B cell (primary cell): ENCODE measurements around the gene POLR1E. TPM values are rescaled to one million over a fixed set of nuclear protein-coding genes. Genes with fewer than 3 reads are reported as not detected.
A peak's percentile ranks its signal among the peaks of the same experiment; 100 is the strongest.
"Not testable (repeated sequence)": the region's sequence is repeated elsewhere in the genome, so short reads cannot be mapped to it uniquely, and the experiment has no call there.

Experiments
- ATAC-seq: fragments of 200-7000 bp; cut with Tn5 transposase; one replicate; pipeline ENCODE4 v1.10.0; 2021; ENCODE audit warnings: low read depth, mild to moderate bottlenecking, moderate number of reproducible peaks, moderate library complexity
- CTCF ChIA-PET: fragments of 350-600 bp; sonication (Branson Sonifier 250); formaldehyde crosslinking; loops from one replicate; lab custom pipeline; 2021; ENCODE audit warnings: antibody characterized with exemption, inconsistent platforms; lab: Charles Lee
- POLR2A ChIA-PET: fragments of 350-600 bp; sonication (Branson Sonifier 250); formaldehyde crosslinking; loops from one replicate; lab custom pipeline; 2021; ENCODE audit warnings: antibody characterized with exemption; lab: Charles Lee
- DNase-seq: peaks from one replicate; pipeline ENCODE4 v3.0.0; 2013
- H2AFZ ChIP-seq: 2 replicates; pipeline ENCODE4 v1.6.1; 2012; ENCODE audit warnings: mild to moderate bottlenecking, low read depth, low read length; ENCODE audit not compliant: insufficient read depth, poor library complexity, severe bottlenecking
- H3K27ac ChIP-seq, 2 donors: 1 replicate in 1 of 2; 2 replicates in 1 of 2; pipeline ENCODE4 v1.5.1; 2012 to 2013; ENCODE audit warnings: low read length in 2 of 2, mild to moderate bottlenecking in 2 of 2, moderate library complexity in 1 of 2
- H3K27me3 ChIP-seq, 4 experiments: fragments of 200-600 bp in 1 of 4; sonication (generic) in 1 of 4; replicated peaks in 1 of 4; 1 replicate in 2 of 4; 2 replicates in 2 of 4; pipeline versions ENCODE4 v1.6.1 to v1.7.0; 2013 to 2016; ENCODE audit warnings: low read length in 3 of 4, mild to moderate bottlenecking in 2 of 4, mixed read lengths in 1 of 4, moderate library complexity in 1 of 4; ENCODE audit not compliant: insufficient read depth in 4 of 4, control insufficient read depth in 3 of 4; ENCODE audit errors: control extremely low read depth in 1 of 4
- H3K36me3 ChIP-seq, 2 experiments: replicated peaks in 1 of 2; 1 replicate in 1 of 2; 2 replicates in 1 of 2; pipeline versions ENCODE4 v1.6.1 to v1.7.1; 2013; ENCODE audit warnings: low read length in 1 of 2; ENCODE audit not compliant: insufficient read depth in 2 of 2, control insufficient read depth in 1 of 2; ENCODE audit errors: control extremely low read depth in 1 of 2, extremely low read depth in 1 of 2
- H3K4me1 ChIP-seq, 2 donors: fragments of 200-600 bp in 1 of 2; sonication (generic) in 1 of 2; 1 replicate in 1 of 2; 2 replicates in 1 of 2; pipeline versions ENCODE4 v1.5.1 to v1.6.1; 2013 to 2017; ENCODE audit warnings: low read length in 2 of 2; ENCODE audit not compliant: control insufficient read depth in 2 of 2, insufficient read depth in 2 of 2
- H3K4me2 ChIP-seq: replicated peaks from 2 replicates; pipeline ENCODE3; 2012; ENCODE audit warnings: mild to moderate bottlenecking, low read depth, low read length; ENCODE audit not compliant: poor library complexity, severe bottlenecking
- H3K4me3 ChIP-seq, 5 experiments: fragments of 200-600 bp in 1 of 5; sonication (generic) in 1 of 5; 1 replicate in 3 of 5; 2 replicates in 2 of 5; pipeline versions ENCODE4 v1.5.1 to v1.7.0; 2011 to 2016; ENCODE audit warnings: low read length in 4 of 5, mild to moderate bottlenecking in 4 of 5, low read depth in 2 of 5, control low read depth in 1 of 5, moderate library complexity in 1 of 5; ENCODE audit not compliant: insufficient read depth in 1 of 5; ENCODE audit errors: control extremely low read depth in 1 of 5, extremely low read depth in 1 of 5
- H3K79me2 ChIP-seq: fragments of 200-600 bp; sonication (generic); one replicate; pipeline ENCODE4 v1.6.0; 2016; ENCODE audit warnings: low read length; ENCODE audit not compliant: control insufficient read depth, insufficient read depth
- H3K9ac ChIP-seq: fragments of 200-600 bp; sonication (generic); 2 replicates; pipeline ENCODE4 v1.6.1; 2017; ENCODE audit warnings: mild to moderate bottlenecking, low read length, moderate library complexity
- H3K9me3 ChIP-seq, 3 donors: one replicate each; pipeline versions ENCODE4 v1.6.1 to v1.7.1; 2013; ENCODE audit warnings: low read length in 2 of 3; ENCODE audit not compliant: control insufficient read depth in 2 of 3, insufficient read depth in 1 of 3; ENCODE audit errors: control extremely low read depth in 1 of 3
- H4K20me1 ChIP-seq: 2 replicates; pipeline ENCODE4 v1.6.0; 2012; ENCODE audit warnings: mild to moderate bottlenecking, low read length; ENCODE audit not compliant: insufficient read depth, control insufficient read depth, poor library complexity, severe bottlenecking
- H3K27ac Mint-ChIP-seq: one replicate; pipeline ENCODE4 v1.8.0; 2021; ENCODE audit warnings: mixed read lengths
- H3K27me3 Mint-ChIP-seq: one replicate; pipeline ENCODE4 v1.8.0; 2021; ENCODE audit warnings: mixed read lengths
- H3K4me1 Mint-ChIP-seq: one replicate; pipeline ENCODE4 v1.8.0; 2021; ENCODE audit warnings: mixed read lengths
- H3K4me3 Mint-ChIP-seq: one replicate; pipeline ENCODE4 v1.8.0; 2021; ENCODE audit warnings: mixed read lengths
- H3K9me3 Mint-ChIP-seq: one replicate; pipeline ENCODE4 v1.8.0; 2022; ENCODE audit warnings: mixed read lengths; ENCODE audit not compliant: insufficient read depth
- EZH2 ChIP-seq: IDR thresholded peaks from 2 replicates; pipeline ENCODE4 v1.6.1; 2012; ENCODE audit warnings: borderline replicate concordance, low read depth, mild to moderate bottlenecking, moderate library complexity, low read length; ENCODE audit not compliant: insufficient read depth, poor library complexity, severe bottlenecking
- WGBS: methylation state at CpG from one replicate; pipeline ENCODE4 v1.1.5; 2013; ENCODE audit warnings: missing lambda C conversion rate; ENCODE audit not compliant: insufficient coverage; 5-methylcytosine and 5-hydroxymethylcytosine counted together
- intact Hi-C: fragments of 100-400 bp; cut with micrococcal nuclease; formaldehyde crosslinking; loops from one replicate; pipeline ENCODE4 v1.10.0; 2022
- polyA plus RNA-seq: library from polyadenylated mRNA; depleted of rRNA; stranded (reverse); fragments of >200 nt; gene quantifications from 2 replicates; pipeline ENCODE4 v1.2.3, GENCODE V29; 2012
- total RNA-seq, 2 donors: library from RNA; stranded (reverse); fragments of 120-200 nt in 1 of 2; gene quantifications; 1 replicate in 1 of 2; 2 replicates in 1 of 2; pipeline versions ENCODE4 v1.2.3 to v1.2.4, GENCODE V29; 2013 to 2022
- TF ChIP-seq, protein P1 (sequence below): fragments of 200-600 bp; IDR thresholded peaks from one replicate; pipeline ENCODE4 v1.8.0; 2022; ENCODE audit warnings: antibody characterized with exemption, mild to moderate bottlenecking

Gene POLR1E
- total and polyA plus RNA-seq, 2 donors (not counting 1 experiment from before 2014, with no cell fraction given), result 11.6 to 31.0 TPM

DNA sequence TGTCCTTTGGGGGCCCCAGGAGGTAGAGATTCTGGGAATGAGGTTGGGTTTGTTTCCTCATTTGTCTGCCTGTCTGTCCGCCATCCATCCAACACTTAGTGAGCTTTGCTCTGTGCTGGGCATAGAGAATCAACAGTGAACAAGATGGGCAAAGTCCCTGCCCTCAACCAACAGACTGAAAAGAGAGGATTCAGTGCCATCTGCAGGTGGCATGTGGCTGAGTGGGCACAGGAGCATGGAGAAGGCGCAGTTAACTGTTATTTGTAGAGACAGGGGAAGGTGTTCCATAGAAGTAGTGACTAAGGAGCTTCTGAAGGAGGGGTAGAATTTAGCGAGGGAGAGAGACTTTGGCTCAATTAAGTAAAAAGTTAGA lies 23.1 kb downstream of the POLR1E start:
- H3K27ac Mint-ChIP-seq, result peak overlapping the region; percentile 11
- peak; percentile 31 for DNase-seq
- Histone ChIP-seq H4K20me1 (no peaks in the 10 kb centered on the region), H3K36me3 (peaks cover 0 to 25% of the 10 kb centered on the region in 2 experiments), H3K4me1 (peaks cover 0 to 4% of the 10 kb centered on the region in 2 donors), H2AFZ (no peak overlapping the region), H3K4me2 (no peak overlapping the region), H3K4me3 (no peak overlapping the region), H3K27ac (no peak overlapping the region), H3K9me3 (no peaks in the 10 kb centered on the region), H3K9ac (no peak overlapping the region), H3K79me2 (no peaks in the 10 kb centered on the region), H3K27me3 (no peaks in the 10 kb centered on the region)
- no peak overlapping the region for H3K4me3 Mint-ChIP-seq
- H3K4me1 Mint-ChIP-seq, result peaks cover 13% of the 10 kb centered on the region
- H3K9me3 Mint-ChIP-seq, result no peaks in the 10 kb centered on the region
- no peaks in the 10 kb centered on the region for H3K27me3 Mint-ChIP-seq
- ChIA-PET CTCF (interaction anchor here (0.5 to 1.7 kb wide), 8 partner anchors 93 to 1011 kb away, joined by 3 to 5 read pairs (median 3); no protein-coding TSS in a partner anchor), POLR2A (no interaction called here)
- intact Hi-C loops, result no loop called here
- TF ChIP-seq EZH2, result no peak
- TF ChIP-seq, protein P1, sequence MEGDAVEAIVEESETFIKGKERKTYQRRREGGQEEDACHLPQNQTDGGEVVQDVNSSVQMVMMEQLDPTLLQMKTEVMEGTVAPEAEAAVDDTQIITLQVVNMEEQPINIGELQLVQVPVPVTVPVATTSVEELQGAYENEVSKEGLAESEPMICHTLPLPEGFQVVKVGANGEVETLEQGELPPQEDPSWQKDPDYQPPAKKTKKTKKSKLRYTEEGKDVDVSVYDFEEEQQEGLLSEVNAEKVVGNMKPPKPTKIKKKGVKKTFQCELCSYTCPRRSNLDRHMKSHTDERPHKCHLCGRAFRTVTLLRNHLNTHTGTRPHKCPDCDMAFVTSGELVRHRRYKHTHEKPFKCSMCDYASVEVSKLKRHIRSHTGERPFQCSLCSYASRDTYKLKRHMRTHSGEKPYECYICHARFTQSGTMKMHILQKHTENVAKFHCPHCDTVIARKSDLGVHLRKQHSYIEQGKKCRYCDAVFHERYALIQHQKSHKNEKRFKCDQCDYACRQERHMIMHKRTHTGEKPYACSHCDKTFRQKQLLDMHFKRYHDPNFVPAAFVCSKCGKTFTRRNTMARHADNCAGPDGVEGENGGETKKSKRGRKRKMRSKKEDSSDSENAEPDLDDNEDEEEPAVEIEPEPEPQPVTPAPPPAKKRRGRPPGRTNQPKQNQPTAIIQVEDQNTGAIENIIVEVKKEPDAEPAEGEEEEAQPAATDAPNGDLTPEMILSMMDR, result peak; percentile 21
- WGBS, result 100% methylated on average over 2 of the region's 3 CpGs
- ATAC-seq, result peak; percentile 24

DNA sequence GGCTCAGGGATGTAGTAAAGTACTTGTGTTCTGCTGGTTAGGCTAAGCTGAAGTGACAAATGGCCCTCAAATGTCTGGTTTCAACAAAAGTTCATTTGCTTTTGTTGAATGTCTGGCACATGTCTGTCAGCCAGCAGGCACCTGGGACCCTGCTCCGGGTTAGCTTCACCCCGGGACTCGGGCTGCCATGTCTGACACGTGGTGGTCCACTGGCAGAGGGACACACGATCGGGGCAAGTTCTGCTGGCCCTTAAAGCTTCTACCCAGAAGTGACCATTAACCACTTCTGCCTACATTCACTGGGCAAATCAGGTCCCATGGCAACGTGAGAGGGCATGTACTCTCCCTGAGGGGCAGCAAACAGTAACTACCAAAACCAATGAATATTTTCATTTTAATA lies 23.8 kb downstream of the POLR1E start:
- POLR2A ChIA-PET, result no interaction called here
- CTCF ChIA-PET, result interaction anchor here (0.6 to 1.7 kb wide), 6 partner anchors 102 to 636 kb away, joined by 3 to 5 read pairs (median 3); no protein-coding TSS in a partner anchor
- Histone ChIP-seq H3K27me3 (no peaks in the 10 kb centered on the region), H3K9ac (no peak overlapping the region), H3K36me3 (peaks cover 0 to 22% of the 10 kb centered on the region in 2 experiments), H3K27ac (no peak overlapping the region), H3K4me3 (no peak overlapping the region), H4K20me1 (no peaks in the 10 kb centered on the region), H3K4me2 (no peak overlapping the region), H3K79me2 (no peaks in the 10 kb centered on the region), H3K4me1 (peaks cover 0 to 4% of the 10 kb centered on the region in 2 donors), H2AFZ (no peak overlapping the region), H3K9me3 (no peaks in the 10 kb centered on the region)
- WGBS, result 100% methylated on average over 4 of the region's 7 CpGs
- no peak for ATAC-seq
- H3K4me1 Mint-ChIP-seq, result peaks cover 13% of the 10 kb centered on the region
- no peak overlapping the region for H3K27ac Mint-ChIP-seq
- H3K9me3 Mint-ChIP-seq, result no peaks in the 10 kb centered on the region
- no peaks in the 10 kb centered on the region for H3K27me3 Mint-ChIP-seq
- DNase-seq, result no peak
- TF ChIP-seq EZH2, result no peak
- TF ChIP-seq, protein P1, result no peak
- intact Hi-C loops, result no loop called here
- H3K4me3 Mint-ChIP-seq, result no peak overlapping the region

DNA sequence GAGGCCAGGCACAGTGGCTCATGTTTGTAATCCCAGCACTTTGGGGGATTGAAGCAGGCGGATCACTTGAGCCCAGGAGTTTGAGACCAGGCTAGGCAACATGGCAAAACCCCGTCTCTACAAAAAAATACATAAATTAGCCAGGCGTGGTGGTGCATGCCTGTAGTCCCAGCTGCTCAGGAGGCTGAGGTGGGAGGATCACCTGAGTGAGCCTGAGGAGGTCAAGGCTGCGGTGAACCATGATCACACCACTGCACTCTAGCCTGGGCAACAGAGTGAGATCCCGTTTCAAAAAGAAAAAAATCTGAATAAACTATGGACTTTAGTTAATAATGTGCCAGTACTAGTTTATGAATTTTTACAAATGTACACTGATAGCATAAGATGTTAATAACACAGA lies 24.3 kb downstream of the POLR1E start:
- CTCF ChIA-PET, result interaction anchor here (1.0 to 1.7 kb wide), 2 partner anchors 636 to 637 kb away, joined by 3 to 4 read pairs; no protein-coding TSS in a partner anchor

More for the DNA sequence above, 24.3 kb downstream of the POLR1E start:
- H3K9ac ChIP-seq, DNase-seq, H4K20me1 ChIP-seq, H3K27ac ChIP-seq, H3K4me3 ChIP-seq, H3K9me3 ChIP-seq, H3K27me3 Mint-ChIP-seq, POLR2A ChIA-PET, H3K27ac Mint-ChIP-seq, intact Hi-C loops, H3K9me3 Mint-ChIP-seq, H3K4me3 Mint-ChIP-seq, ATAC-seq, H2AFZ ChIP-seq, H3K27me3 ChIP-seq, H3K4me1 ChIP-seq, H3K4me2 ChIP-seq, H3K79me2 ChIP-seq: not testable (repeated sequence)
- H3K4me1 Mint-ChIP-seq, result peaks cover 13% of the 10 kb centered on the region
- peaks cover 0 to 18% of the 10 kb centered on the region in 2 experiments for H3K36me3 ChIP-seq
- 100% methylated on average over 1 of the region's 5 CpGs for WGBS
